GM19025 (cell line): ENCODE measurements around the gene MTA3.
"Not testable (repeated sequence)": the region's sequence is repeated elsewhere in the genome, so short reads cannot be mapped to it uniquely, and the experiment has no call there.

Source experiments
- ATAC-seq: cut with Tn5 transposase; IDR thresholded peaks from one replicate; pipeline ENCODE4 v1.9.1; 2021; ENCODE audit warnings: mild to moderate bottlenecking, low read depth, moderate library complexity; ENCODE audit not compliant: unreplicated experiment

MTA3 gene

GRCh38 chr2:42604341-42604867 lies 36.0 kb downstream of the MTA3 start:
- not testable (repeated sequence) for ATAC-seq

DNA sequence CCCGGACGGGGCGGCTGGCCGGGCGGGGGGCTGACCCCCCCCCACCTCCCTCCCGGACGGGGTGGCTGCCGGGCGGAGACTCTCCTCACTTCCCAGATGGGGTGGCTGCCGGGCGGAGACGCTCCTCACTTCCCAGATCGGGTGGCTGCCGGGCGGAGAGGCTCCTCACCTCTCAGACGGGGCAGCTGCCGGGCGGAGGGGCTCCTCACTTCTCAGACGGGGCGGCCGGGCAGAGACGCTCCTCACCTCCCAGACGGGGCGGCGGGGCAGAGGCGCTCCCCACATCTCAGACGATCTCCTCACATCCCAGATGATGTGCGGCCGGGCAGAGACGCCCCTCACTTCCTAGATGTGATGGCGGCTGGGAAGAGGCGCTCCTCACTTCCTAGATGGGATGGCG lies 37.7 kb downstream of the MTA3 start:
- ATAC-seq = not testable (repeated sequence)

DNA sequence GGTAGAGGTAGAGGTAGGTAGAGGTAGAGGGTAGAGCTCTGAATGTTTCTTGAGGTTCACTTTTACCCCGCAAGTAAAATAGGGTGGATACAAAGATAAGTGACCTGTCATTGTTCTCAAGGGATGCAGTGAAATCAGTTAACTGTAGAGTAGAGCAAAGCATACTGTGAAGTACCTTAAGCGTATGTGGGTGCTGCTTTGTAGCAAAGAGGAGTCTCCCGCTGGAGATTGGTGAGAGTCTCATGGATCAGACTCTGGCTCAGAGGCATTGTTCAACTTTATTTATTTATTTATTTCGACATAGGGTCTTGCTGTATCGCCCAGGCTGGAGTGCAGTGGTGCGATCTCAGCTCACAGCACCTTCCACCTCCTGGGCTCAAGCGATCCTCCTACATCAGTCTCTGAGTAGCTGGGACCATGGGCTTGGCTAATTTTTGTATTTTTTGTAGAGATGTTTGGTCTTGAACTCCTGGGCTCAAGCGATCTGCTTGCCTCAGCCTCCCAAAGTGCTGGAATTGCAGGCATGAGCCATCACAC lies 38.7 kb downstream of the MTA3 start:
- no peak for ATAC-seq

GRCh38 chr2:42613281-42614064 lies 45.0 kb downstream of the MTA3 start:
- ATAC-seq = no peak

- no peak for ATAC-seq
Measured at GRCh38 chr2:42614838-42615237, 46.4 kb downstream of the MTA3 start.

DNA sequence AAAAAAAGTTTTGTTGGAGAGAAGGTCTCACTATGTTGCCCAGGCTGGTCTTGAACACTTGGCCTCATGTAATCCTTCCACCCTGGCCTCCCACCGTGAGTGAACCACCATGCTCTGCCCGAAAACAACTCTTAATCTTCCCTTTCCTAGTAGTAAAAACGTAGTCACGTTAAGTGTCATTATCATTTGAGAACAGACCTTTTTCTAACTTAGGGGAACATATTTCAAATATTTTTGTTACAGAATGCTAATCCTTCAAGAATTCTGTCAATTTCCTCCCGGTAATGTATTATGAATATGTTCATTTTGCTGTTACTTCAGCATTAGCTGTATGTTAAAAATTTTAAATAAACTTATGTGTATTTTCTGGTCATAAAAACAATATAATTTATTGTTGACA lies 49.7 kb downstream of the MTA3 start:
- no peak for ATAC-seq

GRCh38 chr2:42618972-42619371 lies 50.5 kb downstream of the MTA3 start:
- ATAC-seq = no peak

GRCh38 chr2:42621626-42622025 lies 53.2 kb downstream of the MTA3 start:
- ATAC-seq = not testable (repeated sequence)

DNA sequence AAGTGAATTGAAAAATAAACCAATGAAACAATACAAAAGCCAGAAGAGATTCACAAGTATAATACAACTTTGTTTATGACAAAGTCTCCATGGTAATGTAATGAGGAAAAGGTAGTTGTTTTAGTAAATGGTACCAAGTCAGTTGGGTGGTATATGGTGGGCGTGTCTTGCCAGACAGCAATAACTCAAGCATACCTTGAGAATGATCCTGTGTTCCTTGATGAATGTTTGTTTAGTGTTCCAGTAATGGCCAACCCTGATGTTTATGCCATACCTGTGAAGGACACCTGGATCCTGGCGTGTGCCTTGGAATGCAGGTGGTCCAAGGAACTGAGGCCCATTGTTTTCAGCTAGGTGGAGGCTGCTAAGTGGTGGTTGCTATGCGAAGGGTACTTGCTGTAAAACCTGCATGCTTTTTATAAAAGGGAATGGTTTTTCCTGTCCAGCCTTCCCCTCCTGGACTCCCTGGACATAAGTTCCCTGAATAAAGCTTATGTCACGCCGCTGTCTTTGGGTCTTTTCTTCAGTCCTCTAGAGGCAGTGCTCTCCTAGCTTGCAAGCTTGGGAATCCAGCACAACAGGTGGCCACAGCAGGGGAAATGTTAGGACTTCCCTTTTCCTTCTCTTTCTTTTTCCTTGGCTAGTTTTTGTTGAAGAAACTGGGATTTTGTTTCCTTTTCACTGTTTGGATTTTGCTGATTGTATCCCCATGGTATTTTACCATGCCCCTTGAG lies 54.7 kb downstream of the MTA3 start:
- ATAC-seq = no peak

GRCh38 chr2:42624047-42624446 lies 55.6 kb downstream of the MTA3 start:
- no peak for ATAC-seq

- ATAC-seq = not testable (repeated sequence)
Measured at GRCh38 chr2:42628024-42628423, 59.6 kb downstream of the MTA3 start.

- ATAC-seq = no peak
Measured at GRCh38 chr2:42636934-42637333, 68.5 kb downstream of the MTA3 start.

GRCh38 chr2:42638080-42638784 lies 69.8 kb downstream of the MTA3 start:
- ATAC-seq = no peak

DNA sequence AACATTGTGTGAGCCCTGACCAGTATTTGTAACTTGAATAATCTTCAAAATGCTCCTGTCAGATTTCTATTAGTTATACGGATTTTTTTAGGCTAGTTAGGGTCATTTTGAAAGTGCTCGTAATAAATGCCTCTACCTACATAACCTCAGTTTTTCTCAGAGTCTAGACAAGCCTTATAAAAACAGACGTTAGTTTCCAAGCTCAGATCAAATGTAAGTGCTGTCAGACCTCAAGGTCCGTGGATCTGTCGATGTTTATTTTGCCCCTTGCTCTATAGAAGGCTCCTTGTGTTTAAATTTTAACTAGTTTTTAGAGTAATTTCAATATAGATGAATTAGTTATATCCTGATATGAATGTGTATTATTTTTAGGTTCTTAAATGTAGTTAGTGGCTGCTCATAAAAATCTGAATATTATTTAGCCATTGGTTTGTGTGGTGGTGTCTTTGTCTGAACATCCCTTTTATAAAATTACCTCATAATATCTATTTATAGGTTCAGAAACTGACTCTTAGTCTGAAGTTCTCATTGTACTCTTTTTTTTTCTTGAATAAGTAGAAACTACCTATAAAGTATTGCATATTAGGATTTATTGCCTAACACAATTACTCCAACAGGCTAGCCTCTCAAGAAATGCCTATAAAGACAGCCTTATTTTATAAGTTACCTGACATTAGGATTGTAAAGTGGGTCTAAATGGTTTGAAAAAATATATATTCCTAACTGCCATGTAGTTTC lies 71.1 kb downstream of the MTA3 start:
- no peak for ATAC-seq

GRCh38 chr2:42640261-42640660 lies 71.8 kb downstream of the MTA3 start:
- ATAC-seq = no peak

DNA sequence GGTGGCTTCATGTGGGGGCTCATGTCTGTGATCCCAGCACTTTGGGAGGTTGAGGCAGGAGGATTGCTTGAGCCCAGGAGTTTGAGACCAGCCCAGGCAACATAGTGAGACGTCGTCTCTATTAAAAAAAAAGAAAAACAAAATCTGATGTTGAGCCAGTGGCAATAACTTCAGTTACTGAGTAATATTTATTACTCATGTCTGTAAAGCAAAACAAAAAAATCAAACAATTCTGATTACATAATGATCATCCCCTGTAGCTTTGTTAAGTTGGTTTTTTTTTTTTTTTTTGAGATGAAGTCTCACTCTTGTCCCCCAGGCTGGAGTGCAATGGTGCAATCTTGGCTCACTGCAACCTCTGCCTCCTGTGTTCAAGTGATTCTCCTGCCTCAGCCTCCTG lies 73.9 kb downstream of the MTA3 start:
- ATAC-seq = not testable (repeated sequence)

DNA sequence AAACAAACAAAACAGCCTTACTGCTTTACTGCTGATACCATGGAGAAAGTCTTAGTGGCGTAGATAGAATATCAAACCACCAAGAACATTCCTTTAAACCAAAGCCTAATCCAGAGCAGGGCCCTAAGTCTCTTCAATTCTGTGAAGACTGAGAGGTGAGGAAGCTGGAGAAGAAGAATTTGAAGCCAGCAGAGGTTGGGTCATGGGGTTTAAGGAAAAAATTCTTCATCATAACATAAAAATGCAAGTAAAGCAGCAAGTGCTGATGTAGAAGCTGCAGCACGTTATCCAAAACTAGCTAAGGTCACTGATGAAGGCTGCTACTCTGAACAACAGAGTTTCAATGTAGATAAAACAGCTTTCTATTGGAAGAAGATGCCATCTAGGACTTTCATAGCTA lies 77.1 kb downstream of the MTA3 start:
- no peak for ATAC-seq

GRCh38 chr2:42648796-42649195 lies 80.4 kb downstream of the MTA3 start:
- no peak for ATAC-seq

DNA sequence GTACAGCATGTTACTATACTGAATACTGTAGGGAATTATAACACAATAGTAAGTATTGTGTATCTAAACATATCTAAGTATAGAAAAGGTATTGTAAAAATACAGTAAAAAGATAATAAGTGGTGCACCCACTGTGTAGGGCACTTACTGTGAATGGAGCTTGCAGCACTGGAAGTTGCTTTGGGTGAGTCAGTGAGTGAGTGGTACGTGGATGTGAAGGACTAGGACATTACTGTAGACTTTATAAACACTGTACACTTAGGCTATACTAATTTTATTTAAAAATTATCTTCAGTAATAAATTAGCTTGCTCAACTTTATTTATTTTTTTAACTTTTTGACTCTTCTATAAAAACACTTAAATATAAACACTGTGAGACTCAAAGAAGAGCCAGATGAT lies 82.6 kb downstream of the MTA3 start:
- ATAC-seq = no peak

- no peak for ATAC-seq
Measured at GRCh38 chr2:42652086-42652485, 83.7 kb downstream of the MTA3 start.
